ENCODE results near the gene ROR1.
"Not testable (repeated sequence)": the region's sequence is repeated elsewhere in the genome, so short reads cannot be mapped to it uniquely, and the experiment has no call there.

The ROR1 gene

GRCh38 chr1:64072089-64072793 lies 298.4 kb downstream of the ROR1 start:
- DNase-seq: peak; percentile 92

DNA sequence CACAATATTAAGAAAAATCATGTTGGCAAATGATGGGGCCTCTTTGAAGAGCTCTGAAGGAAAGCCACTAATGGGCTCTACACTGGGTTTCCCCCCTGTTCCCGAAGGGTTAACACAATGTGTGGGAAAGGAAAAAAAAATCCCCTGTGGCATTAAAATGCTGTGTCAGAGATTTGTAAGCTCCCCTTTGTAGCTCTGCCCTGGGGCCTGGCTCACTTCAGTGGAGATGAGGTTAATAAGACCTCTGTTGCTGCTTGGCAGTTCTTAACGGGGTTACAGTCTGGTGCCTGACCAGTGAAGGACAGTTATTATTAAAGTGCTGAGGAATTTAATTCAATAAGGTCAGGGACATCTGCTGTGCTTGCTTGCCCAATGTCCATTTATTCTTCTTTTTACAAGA lies 299.9 kb downstream of the ROR1 start:
- no peak for DNase-seq

DNA sequence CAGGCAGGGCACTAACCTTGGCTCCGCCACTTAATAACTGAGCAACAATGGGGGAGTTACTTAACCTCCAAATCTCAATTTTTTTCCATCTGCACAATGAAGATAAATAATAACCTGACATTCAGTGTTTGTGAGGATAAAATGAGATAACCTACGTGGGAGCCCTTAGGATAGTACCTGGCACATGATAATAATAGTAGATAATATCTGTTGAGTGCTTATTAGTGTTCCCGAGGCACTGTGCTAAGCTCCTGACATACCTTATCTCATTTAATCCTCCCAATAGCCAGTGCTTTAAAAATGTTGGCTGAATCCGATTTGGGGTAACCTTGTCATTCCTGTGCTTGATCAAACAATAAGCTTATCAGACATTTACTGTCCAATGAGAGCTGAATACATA lies 300.9 kb downstream of the ROR1 start:
- DNase-seq: no peak

- no peak for DNase-seq
Observed at GRCh38 chr1:64077281-64077940, 303.6 kb downstream of the ROR1 start.

- DNase-seq: no peak
Observed at GRCh38 chr1:64080941-64081562, 307.2 kb downstream of the ROR1 start.

GRCh38 chr1:64082459-64082858 lies 308.6 kb downstream of the ROR1 start:
- DNase-seq: no peak

DNA sequence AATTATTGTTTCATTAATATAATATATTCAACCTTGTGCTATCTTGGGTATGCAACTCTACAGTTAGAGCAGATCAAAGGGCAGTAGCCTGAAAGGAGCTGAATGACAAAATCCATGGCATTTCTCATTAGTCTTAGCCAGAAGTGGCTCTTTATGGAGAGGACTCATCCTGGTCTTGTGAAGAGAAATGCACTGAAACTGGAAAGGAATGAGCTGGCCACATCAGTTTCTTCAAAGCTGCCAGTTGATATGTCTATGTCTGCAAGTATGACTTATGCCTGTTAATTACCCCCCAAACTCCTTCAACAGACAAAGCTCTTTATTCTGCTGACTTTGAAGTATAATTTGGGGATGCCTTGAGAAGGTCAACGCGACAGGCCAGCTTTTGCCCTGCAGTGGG lies 310.6 kb downstream of the ROR1 start:
- no peak for DNase-seq

- DNase-seq: no peak
Observed at GRCh38 chr1:64087768-64088167, 314.0 kb downstream of the ROR1 start.

DNA sequence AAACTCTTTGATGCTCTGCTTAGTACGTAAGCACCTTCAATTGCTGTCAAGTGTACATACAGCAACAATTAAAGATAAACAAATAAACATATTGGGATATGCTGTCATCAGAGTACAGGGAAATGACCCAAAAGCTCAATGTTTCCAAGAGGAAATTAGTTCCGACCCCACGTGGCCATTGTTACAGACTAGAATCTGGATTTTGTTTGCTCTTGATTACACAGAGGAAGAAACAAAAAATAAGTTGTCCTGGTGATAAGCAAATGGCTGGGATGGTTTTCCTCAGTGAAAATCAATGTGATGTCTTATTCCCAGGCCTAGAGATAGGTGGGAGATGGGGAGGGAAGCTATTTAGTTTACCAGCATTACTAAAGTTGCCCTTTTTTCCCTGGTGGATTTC lies 316.6 kb downstream of the ROR1 start:
- peak; percentile 29 for DNase-seq

GRCh38 chr1:64092851-64093371 lies 319.1 kb downstream of the ROR1 start:
- DNase-seq: no peak

- no peak for DNase-seq
Observed at GRCh38 chr1:64093941-64094340, 320.1 kb downstream of the ROR1 start.

GRCh38 chr1:64095832-64096231 lies 322.0 kb downstream of the ROR1 start:
- DNase-seq: no peak

DNA sequence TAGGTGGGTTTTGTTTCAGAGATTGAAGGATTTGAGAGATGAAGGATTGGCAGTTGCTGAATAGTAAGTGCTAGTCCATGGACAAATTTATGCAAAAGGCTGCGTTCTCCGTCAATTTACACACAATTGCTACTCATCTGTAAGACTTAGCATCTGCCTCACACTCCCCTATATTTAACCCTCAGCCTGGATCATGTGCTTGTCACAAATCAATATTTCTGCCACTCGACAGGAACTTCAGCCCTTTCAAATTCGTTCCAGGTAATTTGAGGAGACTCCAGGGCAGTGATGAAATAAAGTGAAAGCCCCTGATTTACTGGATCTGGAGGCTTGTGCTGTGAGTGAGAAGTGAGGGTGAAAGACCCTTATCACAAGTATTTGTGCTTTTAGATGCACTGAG lies 324.0 kb downstream of the ROR1 start:
- DNase-seq: no peak

DNA sequence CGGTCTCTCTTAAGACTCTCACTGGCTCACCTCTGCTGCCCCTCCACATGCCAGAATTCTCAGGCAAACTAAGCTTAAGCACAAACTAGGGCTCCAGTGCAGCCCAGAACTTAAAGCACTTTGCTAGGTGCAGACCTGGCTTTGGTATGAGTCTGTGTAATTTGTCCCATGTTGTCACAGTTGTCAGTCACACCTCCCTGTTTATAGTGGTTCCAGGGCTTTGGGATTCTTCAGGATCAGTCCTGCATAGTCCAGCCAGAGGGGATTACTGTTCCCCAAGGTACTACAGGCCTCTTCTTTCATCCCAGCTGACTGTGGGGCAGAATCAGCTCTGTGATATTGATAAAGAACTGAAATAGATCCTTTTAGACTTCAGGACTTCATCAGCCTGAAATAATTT lies 324.6 kb downstream of the ROR1 start:
- peak; percentile 36 for DNase-seq

DNA sequence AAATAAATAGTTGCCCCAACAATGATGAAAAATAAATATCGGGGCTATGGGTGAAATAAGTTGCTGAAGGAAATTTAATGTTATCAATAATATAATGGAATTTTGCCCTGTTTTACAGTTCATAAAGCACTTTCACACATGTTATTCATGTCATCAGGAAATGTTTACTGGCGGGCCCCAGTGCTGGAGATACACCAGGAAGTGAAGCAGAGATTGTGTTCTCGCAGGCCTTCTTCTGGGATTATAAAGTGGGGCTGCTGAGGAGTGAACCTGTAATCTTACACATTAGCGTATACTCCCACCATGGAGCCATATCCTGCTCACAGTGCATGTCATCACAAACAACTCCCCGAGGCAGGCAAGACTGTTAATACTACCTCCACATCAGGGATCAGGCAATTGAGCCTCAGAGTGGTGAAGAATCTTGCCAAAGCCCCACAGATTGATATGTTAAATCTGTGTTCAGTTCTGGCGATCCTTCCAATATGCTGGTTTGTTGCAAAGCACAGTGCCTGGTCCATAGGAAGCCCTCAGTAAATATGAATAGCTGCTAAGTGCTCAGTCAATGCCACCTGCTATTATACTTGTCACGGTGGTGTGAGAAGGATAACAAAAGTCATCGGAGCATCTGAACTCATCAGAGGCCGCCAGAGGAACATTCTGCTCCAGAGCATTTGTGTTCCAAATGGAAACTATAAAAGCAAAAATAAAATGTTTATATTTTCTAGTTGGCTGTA lies 325.2 kb downstream of the ROR1 start:
- DNase-seq: peak; percentile 96

DNA sequence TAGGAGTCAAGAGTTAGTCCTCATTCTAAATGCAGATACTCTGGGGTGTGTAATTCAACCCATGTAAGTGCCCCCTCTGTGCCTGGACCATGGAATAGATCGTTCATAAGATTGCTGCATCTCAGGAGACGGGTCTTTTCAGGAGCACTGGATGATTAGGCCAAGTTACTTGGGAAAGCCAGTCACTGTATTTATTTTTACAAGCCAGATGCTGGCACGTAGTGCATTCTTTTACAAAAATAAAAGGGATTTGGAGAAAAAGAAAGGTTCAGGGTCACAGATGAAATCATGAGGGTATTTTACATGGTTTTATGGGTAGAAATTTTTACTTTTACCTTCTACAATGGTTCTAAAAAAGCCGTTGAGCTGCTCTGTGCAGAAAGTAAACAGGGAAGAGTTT lies 327.0 kb downstream of the ROR1 start:
- DNase-seq: no peak

DNA sequence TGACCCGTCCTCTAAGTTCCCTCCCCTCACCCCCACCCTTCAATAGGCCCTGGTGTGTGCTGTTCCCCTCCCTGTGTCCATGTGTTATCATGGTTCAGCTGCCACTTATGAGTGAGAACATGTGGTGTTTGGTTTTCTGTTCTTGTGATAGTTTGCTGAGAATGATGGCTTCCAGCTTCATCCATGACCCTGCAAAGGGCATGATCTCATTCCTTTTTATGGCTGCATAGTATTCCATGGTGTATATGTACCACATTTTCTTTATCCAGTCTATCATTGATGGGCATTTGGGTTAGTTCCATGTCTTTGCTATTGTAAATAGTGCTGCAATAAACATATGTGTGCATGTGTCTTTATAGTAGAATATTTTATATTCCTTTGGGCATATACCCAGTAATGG lies 330.8 kb downstream of the ROR1 start:
- DNase-seq: not testable (repeated sequence)

DNA sequence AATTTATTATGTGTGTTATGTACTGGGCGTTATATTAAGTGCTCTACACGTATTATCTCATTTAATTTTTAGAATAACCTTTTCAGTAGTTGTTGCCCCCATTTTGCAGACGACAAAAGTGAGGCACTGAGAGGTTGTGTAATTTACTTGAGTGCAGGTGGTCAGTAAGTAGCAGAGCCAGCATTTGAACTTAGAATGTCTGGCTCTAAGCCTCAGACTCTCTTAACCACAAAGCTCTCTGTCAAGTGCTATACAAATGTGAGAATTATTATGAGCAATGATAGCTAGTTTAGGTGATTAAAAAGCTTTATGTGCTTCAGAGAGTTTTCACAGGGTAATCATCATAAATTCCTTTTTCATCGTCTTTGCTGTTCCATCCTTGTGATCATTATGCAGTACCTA lies 333.3 kb downstream of the ROR1 start:
- no peak for DNase-seq

- DNase-seq: no peak
Observed at GRCh38 chr1:64107632-64108031, 333.8 kb downstream of the ROR1 start.

DNA sequence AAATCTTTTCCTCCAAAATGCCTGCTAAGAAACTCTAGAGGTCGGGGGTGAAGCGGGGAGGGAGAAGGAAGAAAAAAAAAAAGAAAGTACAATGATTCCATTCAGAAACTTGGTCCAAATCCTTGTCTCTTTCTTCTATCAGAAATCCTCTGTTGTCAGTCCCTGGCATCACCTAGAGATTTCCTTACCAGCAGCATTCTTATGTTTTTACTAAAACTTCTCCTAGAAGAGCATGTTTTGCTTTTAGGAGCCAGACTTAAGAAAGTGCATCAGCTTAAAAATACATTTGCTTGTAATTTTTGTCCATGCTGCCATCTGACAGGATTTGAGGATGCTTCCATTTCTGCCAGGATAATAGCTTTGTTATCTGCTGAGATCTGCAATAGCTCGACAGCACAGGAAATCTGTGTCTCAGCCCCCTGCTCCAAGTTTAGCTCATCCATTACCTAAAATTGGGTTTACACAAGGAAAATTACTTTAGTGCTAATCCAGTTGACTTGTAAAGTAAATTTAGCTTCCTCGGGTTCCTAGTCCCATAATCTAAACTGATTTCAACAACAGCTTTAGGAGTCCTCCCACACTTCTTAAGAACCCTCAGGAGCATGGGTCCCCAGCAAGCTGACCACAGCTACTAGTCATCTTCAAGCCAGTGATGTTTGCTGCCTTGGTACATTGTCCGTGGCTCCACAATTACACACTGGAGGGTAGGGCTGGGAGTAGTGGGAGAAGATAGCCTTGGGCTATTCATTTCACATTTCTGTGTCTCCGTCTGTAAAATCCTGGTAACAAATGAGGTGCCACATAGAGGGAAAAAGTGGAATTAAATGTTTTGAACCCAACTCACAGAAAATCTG lies 337.3 kb downstream of the ROR1 start:
- no peak for DNase-seq

- DNase-seq: no peak
Observed at GRCh38 chr1:64111787-64112186, 338.0 kb downstream of the ROR1 start.

GRCh38 chr1:64112281-64112680 lies 338.5 kb downstream of the ROR1 start:
- no peak for DNase-seq
